ENCODE results near the gene ZFP82.
A peak's percentile ranks its signal among the peaks of the same experiment; 100 is the strongest.

The ZFP82 gene

DNA sequence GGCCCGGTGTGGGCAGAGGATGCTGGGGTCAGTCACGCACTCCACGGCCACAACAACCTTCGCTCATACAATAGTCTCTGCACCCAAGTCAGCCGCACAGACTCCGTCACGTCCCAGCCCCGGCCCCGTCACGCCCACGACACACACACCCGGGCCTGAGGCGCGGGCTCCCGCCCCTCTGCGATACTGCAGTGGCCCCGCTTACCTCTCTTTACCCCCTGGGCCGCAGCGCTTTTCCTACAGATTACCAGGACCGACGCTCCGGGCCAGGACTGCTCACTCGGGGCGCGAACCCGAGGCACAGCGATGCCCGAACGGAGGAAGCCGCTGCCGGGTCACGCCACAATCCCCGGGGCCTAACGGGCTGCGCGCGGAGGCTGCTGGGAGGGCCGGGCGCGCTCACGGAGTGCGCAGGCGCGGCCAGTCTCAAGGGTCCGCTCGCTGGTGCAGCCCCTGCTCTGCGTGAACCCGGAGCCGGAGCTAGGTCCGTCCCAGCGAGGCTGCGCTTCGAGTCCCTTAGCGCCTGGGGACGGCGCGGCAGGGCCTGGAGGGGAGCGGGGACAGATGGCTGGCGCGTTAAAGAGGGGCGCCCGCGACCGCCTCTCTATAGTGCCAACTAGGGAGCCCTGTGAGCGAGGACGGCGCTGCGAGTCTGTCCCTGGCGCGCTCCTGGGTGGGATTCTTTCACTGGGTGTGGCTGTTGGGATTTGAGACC is at the start of gene ZFP82:
Gene ZFP82, minus strand, starts transcription at position 358 of the 715 bp plus-strand sequence. CDS start 8,855 bp downstream, outside the sequence.
- no peak for TF ChIP-seq RAD21 (IDR thresholded peaks at IDR 0.05; ENCODE audit: low read depth)
- no peak for TF ChIP-seq NFIC (IDR thresholded peaks at IDR 0.05)
- TF ChIP-seq, protein P1, sequence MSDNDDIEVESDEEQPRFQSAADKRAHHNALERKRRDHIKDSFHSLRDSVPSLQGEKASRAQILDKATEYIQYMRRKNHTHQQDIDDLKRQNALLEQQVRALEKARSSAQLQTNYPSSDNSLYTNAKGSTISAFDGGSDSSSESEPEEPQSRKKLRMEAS (IDR thresholded peaks at IDR 0.05) = peak; percentile 45; the same call in 1 of the 2 replicates
- TF ChIP-seq, protein P2, sequence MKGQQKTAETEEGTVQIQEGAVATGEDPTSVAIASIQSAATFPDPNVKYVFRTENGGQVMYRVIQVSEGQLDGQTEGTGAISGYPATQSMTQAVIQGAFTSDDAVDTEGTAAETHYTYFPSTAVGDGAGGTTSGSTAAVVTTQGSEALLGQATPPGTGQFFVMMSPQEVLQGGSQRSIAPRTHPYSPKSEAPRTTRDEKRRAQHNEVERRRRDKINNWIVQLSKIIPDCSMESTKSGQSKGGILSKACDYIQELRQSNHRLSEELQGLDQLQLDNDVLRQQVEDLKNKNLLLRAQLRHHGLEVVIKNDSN (IDR thresholded peaks at IDR 0.05) = 0 out of 2 replicates have a peak, but pooled peaks have one; percentile 4
- no peak for TF ChIP-seq YY1 (IDR thresholded peaks at IDR 0.05; ENCODE audit: low read depth)
- no peak for TF ChIP-seq EGR1 (IDR thresholded peaks at IDR 0.05)
- no peak for TF ChIP-seq FOXM1 (IDR thresholded peaks at IDR 0.05; ENCODE audit: borderline replicate concordance, low read depth)
- TF ChIP-seq TCF12 (IDR thresholded peaks at IDR 0.05; ENCODE audit: low read depth) = 0 out of 2 replicates have a peak, but pooled peaks have one; percentile 18
- TF ChIP-seq TAF1 (IDR thresholded peaks at IDR 0.05; ENCODE audit: low read depth) = peak; percentile 21; the same call in 1 of the 2 replicates

DNA sequence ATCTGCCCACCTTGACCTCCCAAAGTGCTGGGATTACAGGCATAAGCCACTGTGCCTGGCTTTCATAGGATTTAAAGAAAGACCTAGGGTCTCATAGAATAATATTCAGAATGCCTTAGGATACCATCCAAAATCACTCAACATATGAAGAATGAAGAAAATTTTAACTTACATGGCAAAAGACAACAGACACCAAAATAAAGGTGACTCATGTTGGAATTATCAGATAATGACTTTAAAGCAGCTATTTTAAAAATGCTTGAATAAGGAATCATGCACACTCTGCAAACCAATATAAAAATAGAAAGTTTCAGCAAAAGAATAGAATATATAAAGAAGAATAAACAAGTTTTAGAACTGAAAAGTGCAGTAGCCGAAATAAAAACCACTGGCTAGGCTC is 41.6 kb upstream of the ZFP82 start:
- no peak for TF ChIP-seq YY1 (IDR thresholded peaks at IDR 0.05; ENCODE audit: low read depth)
- TF ChIP-seq RAD21 (IDR thresholded peaks at IDR 0.05; ENCODE audit: low read depth) = no peak
- no peak for TF ChIP-seq EGR1 (IDR thresholded peaks at IDR 0.05)
- TF ChIP-seq, protein P2 (IDR thresholded peaks at IDR 0.05) = no peak
- no peak for TF ChIP-seq NFIC (IDR thresholded peaks at IDR 0.05)
- no peak for TF ChIP-seq TAF1 (IDR thresholded peaks at IDR 0.05; ENCODE audit: low read depth)
- no peak for TF ChIP-seq CREB1 (IDR thresholded peaks at IDR 0.05; ENCODE audit: low read depth)
- TF ChIP-seq FOXM1 (IDR thresholded peaks at IDR 0.05; ENCODE audit: borderline replicate concordance, low read depth) = no peak
- TF ChIP-seq TCF12 (IDR thresholded peaks at IDR 0.05; ENCODE audit: low read depth) = no peak
- no peak for TF ChIP-seq TEAD4 (IDR thresholded peaks at IDR 0.05)
- TF ChIP-seq, protein P1 (IDR thresholded peaks at IDR 0.05) = no peak
- no peak for TF ChIP-seq CEBPB (IDR thresholded peaks at IDR 0.05)
- TF ChIP-seq, protein P3, sequence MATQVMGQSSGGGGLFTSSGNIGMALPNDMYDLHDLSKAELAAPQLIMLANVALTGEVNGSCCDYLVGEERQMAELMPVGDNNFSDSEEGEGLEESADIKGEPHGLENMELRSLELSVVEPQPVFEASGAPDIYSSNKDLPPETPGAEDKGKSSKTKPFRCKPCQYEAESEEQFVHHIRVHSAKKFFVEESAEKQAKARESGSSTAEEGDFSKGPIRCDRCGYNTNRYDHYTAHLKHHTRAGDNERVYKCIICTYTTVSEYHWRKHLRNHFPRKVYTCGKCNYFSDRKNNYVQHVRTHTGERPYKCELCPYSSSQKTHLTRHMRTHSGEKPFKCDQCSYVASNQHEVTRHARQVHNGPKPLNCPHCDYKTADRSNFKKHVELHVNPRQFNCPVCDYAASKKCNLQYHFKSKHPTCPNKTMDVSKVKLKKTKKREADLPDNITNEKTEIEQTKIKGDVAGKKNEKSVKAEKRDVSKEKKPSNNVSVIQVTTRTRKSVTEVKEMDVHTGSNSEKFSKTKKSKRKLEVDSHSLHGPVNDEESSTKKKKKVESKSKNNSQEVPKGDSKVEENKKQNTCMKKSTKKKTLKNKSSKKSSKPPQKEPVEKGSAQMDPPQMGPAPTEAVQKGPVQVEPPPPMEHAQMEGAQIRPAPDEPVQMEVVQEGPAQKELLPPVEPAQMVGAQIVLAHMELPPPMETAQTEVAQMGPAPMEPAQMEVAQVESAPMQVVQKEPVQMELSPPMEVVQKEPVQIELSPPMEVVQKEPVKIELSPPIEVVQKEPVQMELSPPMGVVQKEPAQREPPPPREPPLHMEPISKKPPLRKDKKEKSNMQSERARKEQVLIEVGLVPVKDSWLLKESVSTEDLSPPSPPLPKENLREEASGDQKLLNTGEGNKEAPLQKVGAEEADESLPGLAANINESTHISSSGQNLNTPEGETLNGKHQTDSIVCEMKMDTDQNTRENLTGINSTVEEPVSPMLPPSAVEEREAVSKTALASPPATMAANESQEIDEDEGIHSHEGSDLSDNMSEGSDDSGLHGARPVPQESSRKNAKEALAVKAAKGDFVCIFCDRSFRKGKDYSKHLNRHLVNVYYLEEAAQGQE (IDR thresholded peaks at IDR 0.05; ENCODE audit: low read depth) = no peak
- no peak for TF ChIP-seq EP300 (IDR thresholded peaks at IDR 0.05; ENCODE audit: borderline replicate concordance)
- no peak for TF ChIP-seq ZBTB7A (IDR thresholded peaks at IDR 0.05; ENCODE audit: low read depth)

DNA sequence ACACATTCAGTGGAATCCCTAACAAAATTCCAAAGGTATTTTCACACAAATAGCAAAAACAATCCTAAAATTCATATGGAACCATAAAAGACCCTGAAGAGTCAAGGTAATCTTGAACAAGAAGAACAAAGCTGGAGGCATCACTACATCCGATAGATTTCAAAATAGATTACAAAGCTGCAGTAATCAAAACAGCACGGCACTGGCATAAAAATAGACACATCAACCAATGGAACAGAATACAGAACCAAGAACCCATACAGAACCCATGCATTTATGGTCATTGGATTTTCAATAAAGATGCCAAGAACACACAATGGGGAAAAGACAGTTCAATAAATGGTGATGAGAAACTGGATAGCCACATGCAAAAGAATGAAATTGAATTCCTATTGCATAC is 38.4 kb upstream of the ZFP82 start:
- no peak for TF ChIP-seq RAD21 (IDR thresholded peaks at IDR 0.05; ENCODE audit: low read depth)
- TF ChIP-seq, protein P3 (IDR thresholded peaks at IDR 0.05; ENCODE audit: low read depth) = no peak
- no peak for TF ChIP-seq ZBTB7A (IDR thresholded peaks at IDR 0.05; ENCODE audit: low read depth)

DNA sequence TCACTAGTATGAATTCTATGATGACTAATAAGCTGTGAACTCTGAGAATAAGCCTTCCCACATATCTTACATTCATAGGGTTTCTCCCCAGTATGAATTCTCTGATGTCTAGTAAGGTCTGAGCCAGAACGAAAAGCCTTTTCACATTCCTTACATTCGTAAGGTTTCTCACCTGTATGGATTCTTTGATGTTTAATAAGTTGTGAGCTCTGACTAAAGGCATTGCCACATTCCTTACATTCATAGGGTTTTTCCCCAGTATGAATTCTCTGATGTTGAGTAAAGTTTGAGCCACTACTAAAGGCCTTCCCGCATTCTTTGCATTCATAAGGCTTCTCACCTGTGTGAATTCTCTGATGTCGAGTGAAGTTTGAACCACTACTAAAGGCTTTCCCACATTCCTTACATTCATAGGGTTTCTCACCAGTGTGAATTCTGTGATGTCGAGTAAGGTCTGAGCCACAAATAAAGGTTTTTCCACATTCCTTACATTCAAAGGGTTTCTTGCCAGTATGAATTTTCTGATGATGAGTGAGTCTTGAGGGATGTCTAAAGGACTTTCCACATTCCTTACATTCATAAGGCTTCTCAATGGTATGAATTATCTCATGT is 30.7 kb upstream of the ZFP82 start:
- TF ChIP-seq ZBTB7A (IDR thresholded peaks at IDR 0.05; ENCODE audit: low read depth) = no peak
- TF ChIP-seq CREB1 (IDR thresholded peaks at IDR 0.05; ENCODE audit: low read depth) = no peak
- no peak for TF ChIP-seq CEBPB (IDR thresholded peaks at IDR 0.05)
- no peak for TF ChIP-seq FOXM1 (IDR thresholded peaks at IDR 0.05; ENCODE audit: borderline replicate concordance, low read depth)
- no peak for TF ChIP-seq YY1 (IDR thresholded peaks at IDR 0.05; ENCODE audit: low read depth)
- TF ChIP-seq, protein P1 (IDR thresholded peaks at IDR 0.05) = no peak
- TF ChIP-seq RAD21 (IDR thresholded peaks at IDR 0.05; ENCODE audit: low read depth) = no peak
- TF ChIP-seq NFIC (IDR thresholded peaks at IDR 0.05) = no peak
- TF ChIP-seq, protein P3 (IDR thresholded peaks at IDR 0.05; ENCODE audit: low read depth) = no peak
- TF ChIP-seq TCF12 (IDR thresholded peaks at IDR 0.05; ENCODE audit: low read depth) = no peak
- TF ChIP-seq TEAD4 (IDR thresholded peaks at IDR 0.05) = no peak
- TF ChIP-seq EP300 (IDR thresholded peaks at IDR 0.05; ENCODE audit: borderline replicate concordance) = no peak
- TF ChIP-seq, protein P2 (IDR thresholded peaks at IDR 0.05) = no peak
- TF ChIP-seq EGR1 (IDR thresholded peaks at IDR 0.05) = no peak
- TF ChIP-seq TAF1 (IDR thresholded peaks at IDR 0.05; ENCODE audit: low read depth) = no peak
